K562 (cell line): ENCODE measurements around the gene SBNO1. TPM values are rescaled to one million over a fixed set of nuclear protein-coding genes. Genes with fewer than 3 reads are reported as not detected.

Source experiments
- ATAC-seq: fragments of 200-7000 bp; cut with Tn5 transposase; 3 replicates; pipeline ENCODE4 v1.9.1; 2020; ENCODE audit warnings: moderate library complexity
- BruUV-seq: library from RNA; stranded (reverse); fragments of 400-500 nt; replicated peaks from 2 replicates; lab custom pipeline; 2021; lab: Mats Ljungman, UMichigan
- CTCF ChIA-PET: fragments of 300-600 bp; formaldehyde crosslinking; extraction: SDS; loops from one replicate; lab custom pipeline; 2021; ENCODE audit warnings: low intra/inter-chr PET ratio; lab: Yijun Ruan, JAX
- POLR2A ChIA-PET: fragments of 300-600, 350-650 bp; sonication (Branson Sonifier 250); formaldehyde crosslinking; extraction: SDS; loops from one replicate; lab custom pipeline; 2021; ENCODE audit warnings: antibody characterized with exemption, inconsistent platforms; lab: Yijun Ruan, JAX
- DNase-seq, 4 experiments: peaks; one replicate each; pipeline versions ENCODE4 v3.0.0 to v3.0.0-alpha.2; 2011 to 2018; ENCODE audit warnings: low spot score in 3 of 4, mixed read lengths in 3 of 4; ENCODE audit errors: extremely low read depth in 1 of 4
- FAIRE-seq: peaks from 2 replicates; lab custom pipeline; 2011; peaks lifted over from hg19 to GRCh38; lab: Jason Lieb, UNC
- H2AFZ ChIP-seq: 2 replicates; pipeline ENCODE4 v1.6.0; 2011; ENCODE audit warnings: low read depth, low read length, control low read depth, inconsistent platforms
- H3K27ac ChIP-seq: fragments of 200-600 bp; 3 replicates; pipeline ENCODE4 v1.8.0; 2011; ENCODE audit warnings: low read depth, mild to moderate bottlenecking, control low read depth, inconsistent platforms, low read length, moderate library complexity, mixed read lengths; ENCODE audit errors: extremely low read depth
- H3K27me3 ChIP-seq, 2 experiments: fragments of 300-600 bp in 1 of 2; 2 replicates in 1 of 2; 3 replicates in 1 of 2; pipeline versions ENCODE4 v1.6.0 to v1.8.0; 2011; ENCODE audit warnings: inconsistent platforms in 2 of 2, low read length in 2 of 2, mild to moderate bottlenecking in 1 of 2, mixed read lengths in 1 of 2, moderate library complexity in 1 of 2; ENCODE audit not compliant: control insufficient read depth in 2 of 2, insufficient read depth in 2 of 2
- H3K36me3 ChIP-seq: fragments of 300-600 bp; 3 replicates; pipeline ENCODE4 v1.8.0; 2011; ENCODE audit warnings: mild to moderate bottlenecking, low read length, inconsistent platforms; ENCODE audit not compliant: control insufficient read depth, insufficient read depth
- H3K4me1 ChIP-seq, 2 experiments: fragments of 200-600 bp in 1 of 2; replicated peaks in 1 of 2; 2 replicates in 1 of 2; 3 replicates in 1 of 2; pipeline versions ENCODE4 v1.5.1 to v1.8.0; 2011; ENCODE audit warnings: inconsistent platforms in 2 of 2, low read length in 2 of 2, mild to moderate bottlenecking in 1 of 2, mixed read lengths in 1 of 2, moderate library complexity in 1 of 2; ENCODE audit not compliant: control insufficient read depth in 2 of 2, insufficient read depth in 2 of 2
- H3K4me2 ChIP-seq: 2 replicates; pipeline ENCODE4 v1.6.1; 2011; ENCODE audit warnings: low read length, control low read depth, inconsistent platforms, mixed read lengths; ENCODE audit not compliant: insufficient read depth
- H3K4me3 ChIP-seq: fragments of 200-600 bp; sonication (generic), shearing (Covaris generic); 2 replicates; pipeline ENCODE4 v1.5.1; 2016; ENCODE audit warnings: control low read depth, inconsistent platforms
- H3K79me2 ChIP-seq: fragments of 200-600 bp; 3 replicates; pipeline ENCODE4 v1.8.0; 2011; ENCODE audit warnings: low read length, inconsistent platforms; ENCODE audit not compliant: control insufficient read depth, insufficient read depth
- H3K9ac ChIP-seq, 2 experiments: 2 replicates each; pipeline versions ENCODE4 v1.6.0 to v1.6.1; 2011; ENCODE audit warnings: low read depth in 2 of 2, low read length in 2 of 2, control low read depth in 1 of 2, inconsistent platforms in 1 of 2, mild to moderate bottlenecking in 1 of 2, mixed read lengths in 1 of 2; ENCODE audit not compliant: insufficient read depth in 1 of 2
- H3K9me1 ChIP-seq: one replicate; pipeline ENCODE4 v1.6.0; 2011; ENCODE audit warnings: inconsistent platforms, mild to moderate bottlenecking, low read length, moderate library complexity; ENCODE audit not compliant: control insufficient read depth, insufficient read depth
- H3K9me3 ChIP-seq: replicated peaks from 2 replicates; pipeline ENCODE4 v1.5.1; 2011; ENCODE audit warnings: low read depth, low read length, inconsistent platforms; ENCODE audit not compliant: control insufficient read depth, insufficient read depth
- H4K20me1 ChIP-seq: replicated peaks from 2 replicates; pipeline ENCODE4 v1.6.1; 2011; ENCODE audit warnings: low read length, inconsistent platforms, mixed read lengths; ENCODE audit not compliant: control insufficient read depth, insufficient read depth
- PTTG1 ChIP-seq: fragments of 450-650 bp; IDR thresholded peaks from 2 replicates; pipeline ENCODE4 v1.6.1; 2016; ENCODE audit warnings: low read depth, mild to moderate bottlenecking, missing genetic modification characterization, missing compliant biosample characterization
- RBFOX2 ChIP-seq: fragments of 200-400 bp; formaldehyde crosslinking; IDR thresholded peaks from 2 replicates; pipeline ENCODE4 v1.6.1; 2017; ENCODE audit warnings: low read depth, mild to moderate bottlenecking, low read length, moderate library complexity
- RBM15 ChIP-seq: fragments of 200-400 bp; formaldehyde crosslinking; IDR thresholded peaks from 2 replicates; pipeline ENCODE4 v1.6.1; 2018; ENCODE audit warnings: mild to moderate bottlenecking, low read length, moderate library complexity; ENCODE audit not compliant: insufficient read depth
- RREB1 ChIP-seq: fragments of 250-450 bp; sonication (Bioruptor Pico); IDR thresholded peaks from 2 replicates; pipeline ENCODE4 v1.4.0; 2020
- TBP ChIP-seq: optimal IDR thresholded peaks from 2 replicates; pipeline ENCODE3; 2011; ENCODE audit warnings: low read depth, low read length, improper control_type of control experiment
- ZNF121 ChIP-seq: sonication (generic); formaldehyde crosslinking; conservative IDR thresholded peaks from 2 replicates; pipeline ENCODE4 v1.8.0; 2022; ENCODE audit warnings: missing genetic modification reagents
- ZNF324 ChIP-seq: fragments of 250-450 bp; sonication (Bioruptor Pico); IDR thresholded peaks from 2 replicates; pipeline ENCODE4 v1.4.0; 2020; ENCODE audit warnings: mild to moderate bottlenecking
- ZNF444 ChIP-seq: fragments of 250-450 bp; sonication (Bioruptor Pico); IDR thresholded peaks from 2 replicates; pipeline ENCODE4 v1.4.0; 2020; ENCODE audit warnings: mild to moderate bottlenecking, moderate library complexity
- WGBS: fragments of 100-300 bp; shearing (Covaris generic); methylation state at CpG from one replicate; pipeline ENCODE4 v1.1.6; 2016; ENCODE audit warnings: low coverage, mixed read lengths; ENCODE audit not compliant: insufficient coverage; ENCODE audit errors: missing lambda C conversion rate; 5-methylcytosine and 5-hydroxymethylcytosine counted together
- in situ Hi-C: fragments of 300-500 bp; cut with MboI; formaldehyde crosslinking; loops from 4 replicates; pipeline ENCODE4 v1.15.0; 2018; ENCODE audit warnings: inconsistent platforms, mixed read lengths
- intact Hi-C: fragments of 100-400 bp; cut with micrococcal nuclease; formaldehyde crosslinking; loops from 2 replicates; pipeline ENCODE4 v1.14.2; 2022
- polyA plus RNA-seq, 8 experiments: library from polyadenylated mRNA; depleted of rRNA in 4 of 8; stranded (reverse) in 5 of 8; unstranded in 3 of 8; fragments of >200 nt; fragmentation: Nextera tagmentation in 2 of 8; fragmentation: Illumina TruSeq in 1 of 8; extraction: Ambion mirVana in 2 of 8; extraction: Trizol in 1 of 8; gene quantifications; 2 replicates each; pipeline versions ENCODE4 v1.2.1 to v1.2.3, GENCODE V29; 2011 to 2014; ENCODE audit warnings: inconsistent platforms in 1 of 8, missing spikeins in 1 of 8
- total RNA-seq, 7 experiments: library from RNA; depleted of rRNA in 6 of 7; stranded (reverse); fragments of >200 nt in 6 of 7; fragmentation: Illumina TruSeq in 2 of 7; extraction: Trizol in 2 of 7; gene quantifications; 2 replicates each; pipeline versions ENCODE4 v1.2.1 to v1.2.3, GENCODE V29; 2011 to 2021; ENCODE audit warnings: low replicate concordance in 1 of 7

The SBNO1 gene
- total and polyA plus RNA-seq, 9 of the 15 experiments (the other 6 are each of a cell fraction or from before 2014, with no cell fraction given): 14.9 to 77.1 (median 35.9) TPM

- H3K4me2 ChIP-seq: no peak overlapping the region
- 95% methylated on average over 9 of the region's 9 CpGs for WGBS
- intact Hi-C loops (no loop called here), in situ Hi-C loops (no loop called here)
- no peak overlapping the region for H3K4me3 ChIP-seq
- H3K36me3 ChIP-seq: peaks cover 77% of the 10 kb centered on the region
- H2AFZ ChIP-seq: no peak overlapping the region
- CTCF ChIA-PET: no interaction called here
- no peaks in the 10 kb centered on the region for H3K27me3 ChIP-seq
- no peak for ATAC-seq
- peaks cover 3% of the 10 kb centered on the region for H3K9me1 ChIP-seq
- no TSS peak for BruUV-seq
- peaks cover 16% of the 10 kb centered on the region for H3K79me2 ChIP-seq
- peaks cover under 1% of the 10 kb centered on the region; the same call in 1 of the 2 replicates for H4K20me1 ChIP-seq
- no peak overlapping the region for H3K27ac ChIP-seq
- H3K9ac ChIP-seq: no peak overlapping the region
- no peak for DNase-seq
- no peaks in the 10 kb centered on the region for H3K9me3 ChIP-seq
- FAIRE-seq: no peak
- peaks cover 0 to 4% of the 10 kb centered on the region in 2 experiments; a peak in 1 of 5 replicates for H3K4me1 ChIP-seq
- TF ChIP-seq RBFOX2 (0 out of 2 replicates have a peak, but pooled peaks have one; percentile 7), ZNF324 (CRISPR knock-in tag) (no peak), ZNF121 (CRISPR knock-in tag) (0 out of 2 replicates have a peak, but pooled peaks have one; percentile 9)
- POLR2A ChIA-PET: interaction anchor here (1.1 to 1.5 kb wide), 2 partner anchors 12 to 14 kb away, joined by 3 to 4 read pairs; no protein-coding TSS in a partner anchor
These were observed 39.9 kb upstream of the SBNO1 start for GRCh38 chr12:123404581-123404980.

GRCh38 chr12:123401753-123402683 is 37.4 kb upstream of the SBNO1 start:
- intact Hi-C loops: no loop called here
- Histone ChIP-seq H3K27me3 (no peaks in the 10 kb centered on the region), H2AFZ (no peak overlapping the region), H3K9me1 (peaks cover 13% of the 10 kb centered on the region), H4K20me1 (peaks cover 19% of the 10 kb centered on the region), H3K4me1 (peaks cover 0 to 12% of the 10 kb centered on the region in 2 experiments; a peak in 2 of 5 replicates), H3K36me3 (peaks cover 84% of the 10 kb centered on the region), H3K4me2 (no peak overlapping the region), H3K9ac (peak overlapping the region in 1 of 2 experiments; percentile 61; a peak in 1 of 4 replicates), H3K9me3 (no peaks in the 10 kb centered on the region), H3K79me2 (peaks cover 41% of the 10 kb centered on the region), H3K4me3 (no peak overlapping the region), H3K27ac (no peak overlapping the region)
- CTCF ChIA-PET: no interaction called here
- POLR2A ChIA-PET: no interaction called here
- BruUV-seq: no TSS peak
- ATAC-seq: no peak
- FAIRE-seq: no peak
- no peak for DNase-seq
- in situ Hi-C loops: no loop called here
- WGBS: 94% methylated on average over 10 of the region's 15 CpGs
- TF ChIP-seq RREB1 (CRISPR knock-in tag): no peak
- no peak for TF ChIP-seq RBM15
- TF ChIP-seq PTTG1 (tag): no peak
- TF ChIP-seq TBP: no peak
- peak; percentile 46; the same call in 1 of the 2 replicates for TF ChIP-seq RBFOX2
- TF ChIP-seq ZNF444 (CRISPR knock-in tag): no peak
